SK-N-SH treated with all-trans-retinoic acid at 6 μM for 48 hours (cell line): ENCODE results near the gene PMM2.

ENCODE experiments used
- GLIS3 ChIP-seq: fragments of 250-450 bp; sonication (Bioruptor Pico); IDR thresholded peaks from 2 replicates; pipeline ENCODE4 v1.5.0; 2020; ENCODE audit warnings: mild to moderate bottlenecking, moderate library complexity
- ISL1 ChIP-seq: fragments of 250-450 bp; sonication (Bioruptor Pico); IDR thresholded peaks from 2 replicates; pipeline ENCODE4 v2.1.2; 2022; ENCODE audit warnings: mild to moderate bottlenecking, moderate library complexity
- TOX ChIP-seq: fragments of 250-450 bp; sonication (Bioruptor Pico); IDR thresholded peaks from 2 replicates; pipeline ENCODE4 v1.8.0; 2021; ENCODE audit warnings: mild to moderate bottlenecking, moderate library complexity, borderline replicate concordance
- ZC3H10 ChIP-seq: fragments of 250-450 bp; sonication (Bioruptor Pico); IDR thresholded peaks from 2 replicates; pipeline ENCODE4 v1.5.1; 2021; ENCODE audit warnings: mild to moderate bottlenecking, moderate library complexity
- ZFP3 ChIP-seq: fragments of 250-450 bp; sonication (Bioruptor Pico); IDR thresholded peaks from 2 replicates; pipeline ENCODE4 v1.5.0; 2020; ENCODE audit warnings: mild to moderate bottlenecking, moderate library complexity
- TF ChIP-seq, protein P1 (sequence below): fragments of 250-450 bp; sonication (Bioruptor Pico); IDR thresholded peaks from 2 replicates; pipeline ENCODE4 v1.8.0; 2020; ENCODE audit warnings: mild to moderate bottlenecking, moderate library complexity, borderline replicate concordance
- TF ChIP-seq, protein P2 (sequence below): fragments of 250-450 bp; sonication (Bioruptor Pico); IDR thresholded peaks from 2 replicates; pipeline ENCODE4 v1.5.1; 2020; ENCODE audit warnings: low read depth, mild to moderate bottlenecking, moderate library complexity
- TF ChIP-seq, protein P3 (sequence below): fragments of 250-450 bp; sonication (Bioruptor Pico); IDR thresholded peaks from 2 replicates; pipeline ENCODE4 v1.5.0; 2020; ENCODE audit warnings: mild to moderate bottlenecking, moderate library complexity

DNA sequence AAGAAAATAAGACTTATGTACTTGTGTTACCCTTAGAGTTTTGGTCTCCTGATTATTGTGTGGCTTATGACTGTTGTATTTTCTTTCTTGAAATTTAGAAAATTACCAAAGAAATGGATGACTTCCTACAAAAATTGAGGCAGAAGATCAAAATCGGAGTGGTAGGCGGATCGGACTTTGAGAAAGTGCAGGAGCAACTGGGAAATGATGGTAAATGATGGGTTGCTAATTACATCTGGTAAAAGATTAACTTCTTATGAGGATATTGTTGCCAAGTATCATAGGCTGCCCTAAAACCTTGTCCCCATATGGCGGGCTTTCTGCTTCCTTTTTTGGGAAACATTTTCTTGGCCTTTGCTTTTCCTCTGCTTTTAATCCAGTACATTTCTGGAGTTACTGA lies 4.1 kb downstream of the PMM2 start:
- TF ChIP-seq ISL1 (CRISPR knock-in tag) (no peak), GLIS3 (CRISPR knock-in tag) (no peak), TOX (CRISPR knock-in tag) (no peak), ZFP3 (CRISPR knock-in tag) (no peak), ZC3H10 (CRISPR knock-in tag) (no peak)
- TF ChIP-seq, protein P1, sequence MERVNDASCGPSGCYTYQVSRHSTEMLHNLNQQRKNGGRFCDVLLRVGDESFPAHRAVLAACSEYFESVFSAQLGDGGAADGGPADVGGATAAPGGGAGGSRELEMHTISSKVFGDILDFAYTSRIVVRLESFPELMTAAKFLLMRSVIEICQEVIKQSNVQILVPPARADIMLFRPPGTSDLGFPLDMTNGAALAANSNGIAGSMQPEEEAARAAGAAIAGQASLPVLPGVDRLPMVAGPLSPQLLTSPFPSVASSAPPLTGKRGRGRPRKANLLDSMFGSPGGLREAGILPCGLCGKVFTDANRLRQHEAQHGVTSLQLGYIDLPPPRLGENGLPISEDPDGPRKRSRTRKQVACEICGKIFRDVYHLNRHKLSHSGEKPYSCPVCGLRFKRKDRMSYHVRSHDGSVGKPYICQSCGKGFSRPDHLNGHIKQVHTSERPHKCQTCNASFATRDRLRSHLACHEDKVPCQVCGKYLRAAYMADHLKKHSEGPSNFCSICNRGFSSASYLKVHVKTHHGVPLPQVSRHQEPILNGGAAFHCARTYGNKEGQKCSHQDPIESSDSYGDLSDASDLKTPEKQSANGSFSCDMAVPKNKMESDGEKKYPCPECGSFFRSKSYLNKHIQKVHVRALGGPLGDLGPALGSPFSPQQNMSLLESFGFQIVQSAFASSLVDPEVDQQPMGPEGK = no peak
- TF ChIP-seq, protein P2, sequence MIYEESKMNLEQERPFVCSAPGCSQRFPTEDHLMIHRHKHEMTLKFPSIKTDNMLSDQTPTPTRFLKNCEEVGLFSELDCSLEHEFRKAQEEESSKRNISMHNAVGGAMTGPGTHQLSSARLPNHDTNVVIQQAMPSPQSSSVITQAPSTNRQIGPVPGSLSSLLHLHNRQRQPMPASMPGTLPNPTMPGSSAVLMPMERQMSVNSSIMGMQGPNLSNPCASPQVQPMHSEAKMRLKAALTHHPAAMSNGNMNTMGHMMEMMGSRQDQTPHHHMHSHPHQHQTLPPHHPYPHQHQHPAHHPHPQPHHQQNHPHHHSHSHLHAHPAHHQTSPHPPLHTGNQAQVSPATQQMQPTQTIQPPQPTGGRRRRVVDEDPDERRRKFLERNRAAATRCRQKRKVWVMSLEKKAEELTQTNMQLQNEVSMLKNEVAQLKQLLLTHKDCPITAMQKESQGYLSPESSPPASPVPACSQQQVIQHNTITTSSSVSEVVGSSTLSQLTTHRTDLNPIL (CRISPR knock-in tag) = no peak
- TF ChIP-seq, protein P3, sequence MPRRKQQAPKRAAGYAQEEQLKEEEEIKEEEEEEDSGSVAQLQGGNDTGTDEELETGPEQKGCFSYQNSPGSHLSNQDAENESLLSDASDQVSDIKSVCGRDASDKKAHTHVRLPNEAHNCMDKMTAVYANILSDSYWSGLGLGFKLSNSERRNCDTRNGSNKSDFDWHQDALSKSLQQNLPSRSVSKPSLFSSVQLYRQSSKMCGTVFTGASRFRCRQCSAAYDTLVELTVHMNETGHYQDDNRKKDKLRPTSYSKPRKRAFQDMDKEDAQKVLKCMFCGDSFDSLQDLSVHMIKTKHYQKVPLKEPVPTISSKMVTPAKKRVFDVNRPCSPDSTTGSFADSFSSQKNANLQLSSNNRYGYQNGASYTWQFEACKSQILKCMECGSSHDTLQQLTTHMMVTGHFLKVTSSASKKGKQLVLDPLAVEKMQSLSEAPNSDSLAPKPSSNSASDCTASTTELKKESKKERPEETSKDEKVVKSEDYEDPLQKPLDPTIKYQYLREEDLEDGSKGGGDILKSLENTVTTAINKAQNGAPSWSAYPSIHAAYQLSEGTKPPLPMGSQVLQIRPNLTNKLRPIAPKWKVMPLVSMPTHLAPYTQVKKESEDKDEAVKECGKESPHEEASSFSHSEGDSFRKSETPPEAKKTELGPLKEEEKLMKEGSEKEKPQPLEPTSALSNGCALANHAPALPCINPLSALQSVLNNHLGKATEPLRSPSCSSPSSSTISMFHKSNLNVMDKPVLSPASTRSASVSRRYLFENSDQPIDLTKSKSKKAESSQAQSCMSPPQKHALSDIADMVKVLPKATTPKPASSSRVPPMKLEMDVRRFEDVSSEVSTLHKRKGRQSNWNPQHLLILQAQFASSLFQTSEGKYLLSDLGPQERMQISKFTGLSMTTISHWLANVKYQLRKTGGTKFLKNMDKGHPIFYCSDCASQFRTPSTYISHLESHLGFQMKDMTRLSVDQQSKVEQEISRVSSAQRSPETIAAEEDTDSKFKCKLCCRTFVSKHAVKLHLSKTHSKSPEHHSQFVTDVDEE = no peak
